HG03571 (cell line): ENCODE data around the gene GPR85.
"Not testable (repeated sequence)": the region's sequence is repeated elsewhere in the genome, so short reads cannot be mapped to it uniquely, and the experiment has no call there.

Experiments used
- ATAC-seq: cut with Tn5 transposase; IDR thresholded peaks from one replicate; pipeline ENCODE4 v1.9.1; 2021; ENCODE audit not compliant: unreplicated experiment

GPR85 gene

DNA sequence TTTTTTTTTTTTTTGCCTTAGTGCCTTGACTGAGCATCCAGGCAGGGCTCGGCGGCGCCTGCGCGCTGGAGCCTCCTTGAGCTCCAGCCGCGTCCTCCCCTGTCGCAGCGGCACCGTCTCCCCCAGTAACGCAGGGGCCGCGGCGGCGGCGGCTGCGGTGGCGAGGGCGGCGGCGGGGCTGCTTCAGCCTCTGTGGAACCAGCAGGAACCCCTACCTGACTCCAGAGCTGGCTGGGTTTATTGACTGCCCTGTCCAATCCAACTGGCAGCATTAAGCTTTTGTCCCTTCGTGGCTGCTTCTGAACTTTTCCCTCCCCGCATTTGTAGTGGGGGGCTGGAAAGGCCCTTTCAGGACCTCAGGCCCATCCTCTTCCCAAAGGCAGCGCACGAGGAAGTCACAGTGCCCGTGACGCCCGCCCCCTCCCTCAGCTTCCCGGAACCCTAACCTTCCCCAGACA lies at the start of gene GPR85:
Gene GPR85 (minus strand): TSS at position 397 of the 458 bp plus-strand sequence. CDS start 2,106 bp downstream, outside the sequence.
- ATAC-seq: peak; percentile 46

DNA sequence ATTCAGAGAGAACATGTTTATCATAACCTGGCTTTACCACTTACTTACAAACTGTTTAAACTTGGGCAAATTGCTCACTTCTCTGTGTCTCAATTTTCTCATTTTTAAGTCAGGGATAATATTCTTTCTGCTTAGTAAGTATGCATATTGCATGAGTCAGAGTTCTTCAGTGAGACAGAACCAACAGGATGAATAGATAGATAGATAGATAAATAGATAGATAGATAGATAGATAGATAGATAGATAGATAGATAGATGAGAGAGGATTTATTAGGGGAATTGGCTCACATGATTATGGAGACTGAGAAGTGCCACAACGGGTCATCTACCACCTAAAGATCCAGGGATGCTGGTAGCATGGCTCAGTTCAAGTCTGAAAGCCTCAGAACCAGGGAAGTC lies 47.4 kb upstream of the GPR85 start:
- no peak for ATAC-seq

DNA sequence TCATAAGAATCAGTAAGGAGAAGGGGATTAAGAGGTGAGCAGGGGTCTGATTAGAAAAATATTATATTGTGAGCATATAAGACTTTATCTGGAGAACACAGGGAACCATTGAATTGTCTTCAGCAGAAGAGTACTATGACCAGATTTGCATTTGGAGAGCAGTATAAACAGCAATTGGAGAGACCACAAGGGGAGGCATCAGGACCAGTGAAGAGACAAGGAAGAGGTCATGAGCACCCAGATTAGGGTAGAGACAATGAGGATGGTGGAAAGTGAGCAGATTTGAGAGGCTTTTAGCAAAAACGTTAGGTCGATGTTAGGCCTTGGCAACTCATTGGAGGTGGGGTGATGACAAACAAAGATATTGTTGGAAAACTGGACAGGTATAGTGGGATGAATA lies 44.7 kb upstream of the GPR85 start:
- ATAC-seq: no peak

DNA sequence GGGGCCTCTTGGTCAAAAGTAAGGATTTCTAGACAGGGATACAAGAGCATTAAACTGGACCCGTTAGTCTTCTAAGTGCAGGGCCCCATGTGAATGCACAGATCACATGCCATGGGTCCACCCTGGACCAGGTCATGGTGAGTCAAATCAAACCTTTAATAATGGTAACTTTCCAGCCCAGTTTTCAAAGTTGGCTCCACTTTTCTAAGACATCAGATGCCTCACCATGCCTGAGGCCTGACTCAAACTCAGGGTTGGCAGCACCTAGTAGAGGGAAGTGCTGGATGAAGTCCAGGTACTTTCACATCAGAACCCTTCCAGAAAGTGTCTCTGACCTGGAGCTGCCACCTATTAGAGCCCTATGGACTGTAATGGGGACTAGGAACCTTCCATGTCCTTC lies 41.4 kb upstream of the GPR85 start:
- ATAC-seq: no peak

DNA sequence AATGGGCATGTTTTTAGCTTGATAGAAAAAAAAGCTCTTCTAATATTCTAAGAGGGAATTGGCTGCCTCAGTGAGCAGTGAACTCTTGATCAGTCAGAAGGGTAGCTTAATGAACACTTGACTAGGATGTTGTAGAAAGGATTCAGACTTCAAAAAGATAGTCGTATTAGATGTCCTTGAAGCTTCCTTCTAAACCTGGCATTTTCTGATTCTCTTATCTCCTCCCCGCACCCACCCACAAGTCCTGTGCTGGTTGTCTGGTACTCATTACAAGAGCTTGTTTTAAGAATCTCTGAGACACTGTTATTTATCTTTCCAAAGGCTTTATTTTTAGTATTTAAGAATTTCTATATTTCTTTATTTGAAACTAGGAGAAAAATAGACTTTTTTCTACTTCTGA lies 39.1 kb upstream of the GPR85 start:
- ATAC-seq: no peak

GRCh38 chr7:113122744-113123143 lies 36.1 kb upstream of the GPR85 start:
- no peak for ATAC-seq

GRCh38 chr7:113120647-113121046 lies 34.0 kb upstream of the GPR85 start:
- ATAC-seq: no peak

DNA sequence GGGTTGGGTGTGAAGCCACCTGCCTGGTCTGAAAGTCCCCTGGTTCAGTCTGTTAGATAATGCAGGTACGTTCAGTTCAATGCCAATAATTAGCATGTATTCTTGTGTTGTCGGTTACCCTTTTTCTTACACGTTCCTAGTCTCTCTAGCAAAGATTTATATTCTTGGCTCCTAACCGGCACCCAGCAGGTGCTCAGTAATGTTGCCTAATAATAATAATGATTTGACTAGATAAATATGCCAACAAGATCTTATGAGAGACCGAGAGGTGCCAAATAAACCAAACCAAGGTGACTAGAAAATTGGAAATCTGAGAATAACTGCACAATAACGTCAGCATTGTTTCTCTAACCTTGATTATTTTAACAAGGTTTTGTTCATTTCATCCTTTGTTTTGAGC lies 32.8 kb upstream of the GPR85 start:
- no peak for ATAC-seq

GRCh38 chr7:113118074-113118959 lies 31.7 kb upstream of the GPR85 start, which contains the start of gene SMIM30:
SMIM30 (minus strand) TSS chr7:113118554; CDS start chr7:113117578, 976 bp downstream.
- ATAC-seq: peak; percentile 99

DNA sequence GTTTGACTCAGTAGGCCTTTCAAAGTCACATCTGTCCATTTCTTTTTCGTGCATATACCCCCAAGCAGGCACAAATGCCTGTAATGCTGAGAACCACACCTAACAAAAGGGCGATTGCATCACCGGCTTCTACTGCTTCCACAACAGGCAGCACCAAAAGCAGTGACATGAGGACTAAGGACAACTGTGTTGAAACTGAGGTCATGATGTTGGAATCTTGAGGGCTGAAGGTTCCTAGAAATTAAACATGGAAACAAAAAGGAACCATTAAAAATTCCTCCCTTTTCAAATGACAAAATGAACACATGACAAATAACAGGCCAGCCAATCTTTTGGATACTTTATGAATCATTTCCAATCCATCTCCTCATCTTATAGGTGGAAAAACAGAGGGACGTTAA lies 30.7 kb upstream of the GPR85 start:
- ATAC-seq: not testable (repeated sequence)

DNA sequence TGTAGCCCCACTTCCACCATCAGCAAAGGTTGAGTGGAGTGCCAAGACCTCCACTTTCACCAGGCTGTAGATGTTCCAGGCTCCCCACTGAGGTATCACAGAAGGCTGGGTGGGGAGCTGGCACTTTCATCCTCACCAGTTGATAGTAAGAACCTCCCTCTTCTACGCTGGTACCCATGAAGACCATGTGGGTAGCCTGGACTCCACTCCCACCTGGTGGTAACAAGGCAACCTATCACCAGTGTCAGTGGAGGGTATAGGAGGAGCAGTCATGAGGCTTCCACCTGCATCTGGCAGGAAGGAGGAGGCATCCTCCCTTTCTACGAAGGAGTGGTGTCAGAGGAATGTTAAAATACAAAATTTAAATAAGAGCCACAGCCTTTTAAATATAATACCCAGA lies 27.3 kb upstream of the GPR85 start:
- ATAC-seq: no peak

DNA sequence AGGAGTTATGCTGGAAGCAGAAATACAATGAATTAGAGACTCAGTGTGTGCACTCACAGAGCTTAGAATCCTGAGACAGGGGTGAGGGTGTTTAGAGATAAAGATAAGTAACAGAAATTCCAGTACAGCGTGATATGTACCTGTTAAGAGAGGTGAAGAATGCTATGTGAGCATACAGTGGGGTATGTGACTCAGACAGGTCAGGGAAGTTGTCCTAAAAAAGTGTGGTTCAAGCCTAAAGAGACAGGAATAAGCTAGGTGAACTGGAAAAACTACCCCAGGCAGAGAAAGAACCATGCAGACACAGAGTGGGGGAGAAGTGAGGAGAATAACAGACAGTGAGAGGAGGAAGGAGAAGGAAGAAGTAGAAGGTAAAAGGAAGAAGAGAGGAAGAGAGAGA lies 23.1 kb upstream of the GPR85 start:
- ATAC-seq: no peak

DNA sequence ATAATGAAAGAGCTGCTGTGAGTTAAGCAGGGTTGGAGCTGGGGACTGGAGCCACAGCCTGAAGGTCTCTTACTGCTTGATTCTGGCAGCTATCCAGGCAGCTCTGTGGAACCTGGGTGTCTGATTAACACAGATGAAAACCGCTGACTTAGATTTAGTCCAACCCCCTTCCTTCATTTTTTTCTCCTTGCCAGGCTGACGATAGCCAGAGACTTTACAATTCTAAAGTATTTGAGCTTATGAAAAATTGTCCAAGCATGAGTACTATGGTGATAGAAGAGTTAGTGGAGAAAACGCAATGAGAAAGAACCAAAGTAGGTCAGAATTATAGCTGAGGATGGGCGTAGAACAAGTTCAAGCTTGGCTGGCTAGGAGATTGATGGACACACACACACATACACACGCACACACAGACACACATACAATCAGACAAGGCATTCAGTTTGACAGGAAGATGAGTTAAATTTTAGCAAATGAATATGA lies 13.5 kb upstream of the GPR85 start:
- ATAC-seq: no peak

DNA sequence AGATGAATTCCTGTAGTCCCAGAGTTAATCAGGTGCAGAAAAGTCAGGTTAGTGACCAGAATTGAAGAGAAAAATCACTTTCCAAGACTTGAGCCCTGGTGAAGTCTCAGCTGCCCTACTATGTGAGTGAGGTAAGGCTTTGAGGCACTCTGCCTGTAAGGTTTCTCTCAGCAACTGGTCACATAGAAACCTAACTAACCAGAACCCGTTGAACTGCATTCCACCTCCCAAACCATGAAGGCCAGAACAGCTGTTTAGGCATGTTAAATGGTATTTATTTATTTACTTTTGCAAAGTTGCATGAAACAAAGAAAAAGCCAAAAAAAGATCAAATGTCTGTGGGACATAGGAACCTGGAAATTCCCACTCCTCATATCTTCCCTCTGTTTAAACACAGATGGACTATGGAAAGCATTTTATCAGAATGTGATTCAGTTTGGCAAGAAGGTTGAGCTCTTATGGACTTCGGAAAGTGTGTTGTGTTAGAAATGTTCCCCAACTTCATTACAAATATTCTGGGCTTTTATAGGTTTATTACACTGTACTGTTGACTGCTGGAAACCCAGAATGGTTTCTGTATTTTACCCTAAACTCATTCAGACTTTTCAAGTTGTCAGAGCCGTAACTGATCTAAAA lies 12.8 kb upstream of the GPR85 start:
- ATAC-seq: no peak

GRCh38 chr7:113094517-113095249 lies 8.1 kb upstream of the GPR85 start:
- no peak for ATAC-seq

DNA sequence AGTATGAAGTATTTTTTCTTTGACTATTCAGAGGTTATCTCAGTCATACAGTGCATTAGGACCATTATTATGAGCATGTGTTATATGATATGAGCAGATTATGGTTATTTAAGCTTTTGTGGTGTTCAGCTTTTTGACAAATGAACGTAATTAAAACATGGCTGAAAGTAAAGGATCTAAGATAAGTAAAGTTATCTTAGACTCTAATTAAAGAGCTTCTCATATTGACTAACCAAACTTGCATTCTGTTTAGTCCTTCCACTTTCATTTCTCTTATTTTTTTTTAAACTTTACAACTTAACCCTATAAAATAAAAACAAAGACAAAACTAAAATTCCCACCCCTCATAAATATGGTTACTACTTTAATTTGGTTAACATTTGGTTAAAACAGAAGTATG lies 6.9 kb upstream of the GPR85 start:
- no peak for ATAC-seq

DNA sequence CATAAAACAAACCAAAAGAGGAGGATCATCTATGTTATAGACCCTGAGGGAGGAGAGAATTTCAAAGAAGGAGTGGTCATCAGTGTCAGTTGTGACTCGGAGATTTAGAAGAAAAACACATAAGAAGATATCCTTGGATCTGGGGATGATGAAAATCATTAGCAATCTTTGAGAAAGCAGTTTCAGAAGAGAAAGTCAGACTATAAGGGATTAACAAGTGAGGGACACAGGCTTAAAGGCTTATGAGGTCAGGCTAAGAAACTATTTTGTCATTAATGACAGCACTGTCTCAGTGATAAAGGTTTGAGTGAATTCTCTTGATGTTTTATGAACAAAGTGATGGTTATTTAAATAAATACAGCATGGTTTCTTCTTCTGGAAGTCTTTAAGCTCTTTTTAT lies 6.1 kb upstream of the GPR85 start:
- ATAC-seq: no peak

DNA sequence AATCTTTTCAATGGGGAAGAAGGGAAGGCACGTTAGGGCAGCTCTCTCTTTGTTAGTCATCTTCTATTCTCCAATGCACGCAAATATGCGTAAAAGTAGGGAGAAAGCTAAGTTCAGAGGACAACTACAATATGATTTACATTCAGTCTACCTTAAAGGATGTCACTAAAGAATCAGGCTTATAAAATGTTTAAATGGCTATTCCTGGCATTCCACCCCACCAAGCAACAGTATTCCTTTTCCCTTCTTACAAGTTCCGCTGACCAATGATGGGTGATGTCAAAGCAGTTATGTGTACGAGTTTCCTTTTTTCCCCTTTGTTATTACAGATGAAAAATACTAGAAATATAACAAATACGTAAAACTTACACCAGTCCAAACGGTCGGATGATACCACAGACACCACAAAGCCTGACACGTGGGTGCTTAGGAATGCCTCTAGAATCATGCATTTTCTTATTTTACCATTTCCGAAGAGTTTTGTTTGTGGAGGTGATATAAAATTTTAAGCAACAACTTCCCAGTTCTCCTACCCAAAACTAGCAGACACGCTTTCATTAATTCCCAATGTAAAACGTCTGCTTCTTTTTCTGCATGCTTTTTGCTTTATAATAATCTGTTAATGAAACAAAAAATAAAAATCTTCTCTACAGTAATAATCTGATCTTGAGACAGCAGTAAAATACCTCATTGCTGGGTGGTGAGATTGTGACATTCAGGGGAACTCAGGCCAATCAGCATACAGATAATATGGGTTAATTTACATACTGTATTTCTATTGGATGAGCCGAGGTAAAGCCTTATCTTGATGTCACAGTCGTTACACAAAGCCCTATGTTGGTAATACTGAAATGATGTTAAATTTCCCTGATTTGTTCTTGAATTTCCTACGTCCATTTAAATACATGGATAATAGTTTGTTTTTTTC lies 708 bp upstream of the GPR85 start:
- no peak for ATAC-seq

DNA sequence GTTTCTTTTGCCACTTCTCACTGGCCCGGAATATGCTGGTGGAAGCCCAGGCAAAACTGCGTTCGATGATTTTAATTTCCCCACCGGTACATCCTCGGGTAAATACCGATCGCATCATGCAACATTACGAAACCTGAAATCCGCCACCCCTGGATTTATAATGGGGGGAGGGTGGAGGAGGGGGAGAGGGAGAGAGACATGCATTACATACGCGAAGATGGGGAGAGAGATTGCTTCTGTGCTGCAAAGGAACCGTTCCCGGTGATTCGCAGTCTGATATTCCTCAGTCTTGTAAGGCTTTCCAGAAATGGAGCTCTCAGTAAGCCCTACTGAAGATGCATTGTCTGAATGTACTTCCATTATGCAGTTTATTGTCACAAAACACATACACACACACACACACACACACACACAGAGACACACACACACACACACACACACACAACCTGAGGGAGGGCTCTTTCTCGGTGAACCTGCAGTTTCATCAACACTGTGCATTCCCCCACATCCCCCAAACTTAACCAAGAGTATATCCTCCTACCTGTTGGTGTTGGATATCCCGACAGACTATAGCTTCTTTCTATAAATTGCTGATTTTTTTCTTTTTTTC lies 741 bp downstream of the GPR85 start:
- no peak for ATAC-seq
